ENCODE results near the gene PDE2A. TPM values are rescaled to one million over a fixed set of nuclear protein-coding genes. Genes with fewer than 3 reads are reported as not detected.
A peak's percentile ranks its signal among the peaks of the same experiment; 100 is the strongest.

The PDE2A gene
- total and polyA plus RNA-seq, 8 donors, result 3.5 to 548 (median 25.9) TPM

GRCh38 chr11:72623052-72623451 is 51.2 kb downstream of the PDE2A start:
- WGBS, 5 donors, result 68 to 82% (median 73%) methylated on average over 8 of the region's 8 CpGs
- Histone ChIP-seq H3K36me3 (no peaks in the 10 kb centered on the region), H3K9me3 (no peaks in the 10 kb centered on the region), H3K4me3 (no peak overlapping the region), H3K4me1 (peaks cover 17 to 46% (median 36%) of the 10 kb centered on the region in 4 donors), H3K27ac (no peak overlapping the region), H3K27me3 (no peaks in the 10 kb centered on the region)
- intact Hi-C loops (cut with DNase I; ENCODE audit: low total_unique reads), result no loop called here
- TF ChIP-seq POLR2A (IDR thresholded peaks at IDR 0.05), result no peak
- no peak for TF ChIP-seq CTCF (IDR thresholded peaks at IDR 0.05)
- no peak for TF ChIP-seq POLR2AphosphoS5 (IDR thresholded peaks at IDR 0.05)
- TF ChIP-seq EP300 (IDR thresholded peaks at IDR 0.05), result no peak
- DNase-seq, result no peak

- TF ChIP-seq POLR2A (IDR thresholded peaks at IDR 0.05) (no peak), CTCF (IDR thresholded peaks at IDR 0.05) (no peak), POLR2AphosphoS5 (IDR thresholded peaks at IDR 0.05) (no peak), EP300 (IDR thresholded peaks at IDR 0.05) (no peak)
- intact Hi-C loops (cut with DNase I; ENCODE audit: low total_unique reads), result no loop called here
- H3K27me3 ChIP-seq, result peaks cover 0 to 11% (median 0%) of the 10 kb centered on the region in 3 donors
- DNase-seq, result no peak
- 82 to 89% (median 86%) methylated on average over 4 of the region's 4 CpGs for WGBS, 5 donors
- H3K36me3 ChIP-seq, result no peaks in the 10 kb centered on the region
- H3K4me3 ChIP-seq, result no peak overlapping the region
- H3K27ac ChIP-seq, result no peak overlapping the region
- no peaks in the 10 kb centered on the region for H3K9me3 ChIP-seq
- peaks cover 14 to 44% (median 32%) of the 10 kb centered on the region in 4 donors for H3K4me1 ChIP-seq
Measured at GRCh38 chr11:72621008-72621610, 53.1 kb downstream of the PDE2A start.

DNA sequence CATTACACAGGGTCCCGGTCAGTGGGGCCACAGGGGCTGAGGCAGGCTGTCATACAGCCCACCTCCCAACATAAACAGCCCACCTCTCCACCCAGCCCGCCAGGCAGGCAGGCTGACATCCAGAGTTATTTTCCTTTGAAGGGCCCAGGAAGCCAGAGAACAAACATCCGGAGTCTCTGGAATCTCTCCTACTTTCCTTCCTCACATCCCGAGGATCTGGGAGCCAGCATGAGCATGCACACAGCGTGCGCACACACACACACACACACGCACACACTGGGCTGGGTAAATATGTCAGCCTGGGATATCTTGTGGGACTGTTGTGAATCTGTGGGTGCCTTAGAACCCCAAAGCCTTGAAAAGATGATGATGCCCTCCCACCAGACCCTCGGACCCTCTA is 55.4 kb downstream of the PDE2A start:
- intact Hi-C loops (cut with DNase I; ENCODE audit: low total_unique reads), result no loop called here
- Histone ChIP-seq H3K4me3 (no peak overlapping the region), H3K27me3 (peaks cover 0 to 21% (median 0%) of the 10 kb centered on the region in 3 donors), H3K9me3 (no peaks in the 10 kb centered on the region), H3K27ac (peak overlapping the region in 2 of 5 donors; percentile 63 to 69), H3K4me1 (peaks cover 8 to 42% (median 22%) of the 10 kb centered on the region in 4 donors), H3K36me3 (no peaks in the 10 kb centered on the region)
- peak in 1 of 2 donors; percentile 79 for DNase-seq
- TF ChIP-seq POLR2A (IDR thresholded peaks at IDR 0.05) (no peak), EP300 (IDR thresholded peaks at IDR 0.05) (no peak), CTCF (IDR thresholded peaks at IDR 0.05) (no peak), POLR2AphosphoS5 (IDR thresholded peaks at IDR 0.05) (no peak)
- WGBS, 5 donors, result 39 to 49% (median 45%) methylated on average over 8 of the region's 8 CpGs

DNA sequence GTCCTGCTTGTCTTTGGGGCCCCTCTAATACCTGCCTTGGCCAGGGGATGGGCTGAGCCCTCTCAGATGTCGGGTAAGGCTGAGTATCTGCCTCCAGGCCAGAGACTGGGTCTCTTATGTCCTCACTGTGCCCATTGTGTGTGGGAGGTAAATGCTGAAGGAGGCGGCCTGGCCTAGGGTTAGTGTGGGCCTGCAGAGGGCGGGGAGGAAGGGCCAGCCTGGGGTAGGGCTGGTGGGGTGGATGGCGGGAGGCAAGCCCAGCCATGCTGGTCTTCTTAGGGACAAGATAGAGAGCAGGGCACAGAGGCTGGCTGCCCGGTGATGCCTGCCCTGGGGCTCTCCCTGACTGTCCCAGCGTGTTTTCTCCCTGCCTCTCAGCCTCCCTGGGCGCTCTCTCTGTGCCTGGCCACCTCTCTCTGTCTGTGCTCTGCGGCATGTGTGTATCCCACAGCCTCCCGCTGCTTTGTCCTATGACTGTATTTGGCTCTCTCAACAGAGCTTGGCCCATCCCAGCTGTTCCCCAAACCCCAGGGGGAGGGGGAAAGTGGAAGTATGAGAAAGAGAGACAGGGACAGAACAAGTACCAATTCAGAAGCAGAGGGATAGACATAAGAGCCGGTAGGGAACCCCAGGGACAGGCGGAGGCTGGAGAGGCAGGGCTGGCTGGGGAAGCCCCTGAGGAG is 57.0 kb downstream of the PDE2A start:
- DNase-seq, result peak in 1 of 2 donors; percentile 82
- H3K36me3 ChIP-seq, result no peaks in the 10 kb centered on the region
- peaks cover 12 to 56% (median 24%) of the 10 kb centered on the region in 4 donors for H3K4me1 ChIP-seq
- TF ChIP-seq EP300 (IDR thresholded peaks at IDR 0.05), result no peak
- TF ChIP-seq CTCF (IDR thresholded peaks at IDR 0.05), result no peak
- TF ChIP-seq POLR2AphosphoS5 (IDR thresholded peaks at IDR 0.05), result no peak
- TF ChIP-seq POLR2A (IDR thresholded peaks at IDR 0.05), result no peak
- H3K4me3 ChIP-seq, result no peak overlapping the region
- intact Hi-C loops (cut with DNase I; ENCODE audit: low total_unique reads), result no loop called here
- peak overlapping the region in 4 of 5 donors; percentile 41 to 69 (median 56) for H3K27ac ChIP-seq
- H3K27me3 ChIP-seq, result peaks cover 0 to 21% (median 0%) of the 10 kb centered on the region in 3 donors
- 45 to 67% (median 61%) methylated on average over 8 to 11 of the region's 11 CpGs for WGBS, 5 donors
- H3K9me3 ChIP-seq, result no peaks in the 10 kb centered on the region
